Activated CD8-positive, alpha-beta T cell treated with anti-CD3 and anti-CD28 coated beads for 36 hours (primary cell): ENCODE results near the gene IFT122. TPM values are rescaled to one million over a fixed set of nuclear protein-coding genes. Genes with fewer than 3 reads are reported as not detected.

Experiments used
- ATAC-seq: fragments of 200-7000 bp; cut with Tn5 transposase; one replicate; pipeline ENCODE4 v1.10.0; 2021; ENCODE audit warnings: mild to moderate bottlenecking, moderate library complexity
- CTCF ChIA-PET: fragments of 350-600 bp; sonication (Branson Sonifier 250); formaldehyde crosslinking; loops from one replicate; lab custom pipeline; 2021; ENCODE audit warnings: antibody characterized with exemption; lab: Charles Lee
- POLR2A ChIA-PET: fragments of 350-600 bp; sonication (Branson Sonifier 250); formaldehyde crosslinking; loops from one replicate; lab custom pipeline; 2021; ENCODE audit warnings: antibody characterized with exemption; lab: Charles Lee
- DNase-seq: peaks from one replicate; pipeline ENCODE4 v3.0.0-alpha.2; 2020
- H3K27ac Mint-ChIP-seq: one replicate; pipeline ENCODE4 v1.8.0; 2021; ENCODE audit warnings: mild to moderate bottlenecking, mixed read lengths
- H3K27me3 Mint-ChIP-seq: one replicate; pipeline ENCODE4 v1.8.0; 2021; ENCODE audit warnings: mixed read lengths
- H3K36me3 Mint-ChIP-seq: one replicate; pipeline ENCODE4 v1.8.0; 2021; ENCODE audit warnings: low read depth, mixed read lengths
- H3K4me1 Mint-ChIP-seq: one replicate; pipeline ENCODE4 v1.8.0; 2021; ENCODE audit warnings: low read depth, mixed read lengths
- H3K4me3 Mint-ChIP-seq: one replicate; pipeline ENCODE4 v1.8.0; 2021; ENCODE audit warnings: mild to moderate bottlenecking, moderate library complexity, mixed read lengths
- H3K9me3 Mint-ChIP-seq: one replicate; pipeline ENCODE4 v1.8.0; 2021; ENCODE audit warnings: mixed read lengths
- CTCF ChIP-seq: fragments of 200-600 bp; IDR thresholded peaks from one replicate; pipeline ENCODE4 v1.8.0; 2022; ENCODE audit warnings: antibody characterized with exemption, mild to moderate bottlenecking
- intact Hi-C: fragments of 100-400 bp; cut with micrococcal nuclease; formaldehyde crosslinking; loops from one replicate; pipeline ENCODE4 v1.10.0; 2022
- total RNA-seq, 2 experiments: library from RNA; stranded (reverse); gene quantifications; one replicate each; pipeline ENCODE4 v1.2.3, GENCODE V29; 2021

Gene IFT122
- total RNA-seq, 2 experiments from 2014 or later, result 18.9 to 20.4 TPM

- Mint-ChIP-seq H3K9me3 (no peaks in the 10 kb centered on the region), H3K4me3 (no peak overlapping the region), H3K27me3 (no peaks in the 10 kb centered on the region), H3K4me1 (no peaks in the 10 kb centered on the region), H3K36me3 (no peaks in the 10 kb centered on the region), H3K27ac (no peak overlapping the region)
- no peak for ATAC-seq
- intact Hi-C loops, result no loop called here
- TF ChIP-seq CTCF, result no peak
- ChIA-PET CTCF (no interaction called here), POLR2A (no interaction called here)
- no peak for DNase-seq
These were observed 107.2 kb downstream of the IFT122 start for GRCh38 chr3:129547241-129547640.

GRCh38 chr3:129548104-129548965 is 108.3 kb downstream of the IFT122 start:
- Mint-ChIP-seq H3K27ac (no peak overlapping the region), H3K4me3 (no peak overlapping the region), H3K9me3 (no peaks in the 10 kb centered on the region), H3K27me3 (peaks cover 4% of the 10 kb centered on the region), H3K36me3 (no peaks in the 10 kb centered on the region), H3K4me1 (no peaks in the 10 kb centered on the region)
- no peak for TF ChIP-seq CTCF
- no peak for ATAC-seq
- ChIA-PET POLR2A (no interaction called here), CTCF (no interaction called here)
- no peak for DNase-seq
- intact Hi-C loops, result no loop called here

- Mint-ChIP-seq H3K27ac (no peak overlapping the region), H3K9me3 (no peaks in the 10 kb centered on the region), H3K36me3 (no peaks in the 10 kb centered on the region), H3K27me3 (peaks cover 4% of the 10 kb centered on the region), H3K4me1 (peaks cover 2% of the 10 kb centered on the region), H3K4me3 (no peak overlapping the region)
- DNase-seq, result no peak
- no peak for TF ChIP-seq CTCF
- intact Hi-C loops, result no loop called here
- no peak for ATAC-seq
- ChIA-PET POLR2A (no interaction called here), CTCF (no interaction called here)
These were observed 109.2 kb downstream of the IFT122 start for GRCh38 chr3:129549006-129549800.

GRCh38 chr3:129549805-129550204 is 109.8 kb downstream of the IFT122 start:
- intact Hi-C loops, result no loop called here
- ChIA-PET POLR2A (no interaction called here), CTCF (no interaction called here)
- Mint-ChIP-seq H3K27ac (no peak overlapping the region), H3K36me3 (no peaks in the 10 kb centered on the region), H3K4me1 (peaks cover 2% of the 10 kb centered on the region), H3K9me3 (no peaks in the 10 kb centered on the region), H3K4me3 (no peak overlapping the region), H3K27me3 (peaks cover 4% of the 10 kb centered on the region)
- DNase-seq (no peak), ATAC-seq (no peak)
- no peak for TF ChIP-seq CTCF
